CD4-positive, alpha-beta T cell treated with Interleukin-10 for 1 hour (primary cell): Measurements from ENCODE around the gene TNFRSF11A.

ENCODE experiments used
- DNase-seq: peaks from one replicate; pipeline ENCODE4 v3.0.0-alpha.2; 2020

The TNFRSF11A gene

GRCh38 chr18:62420513-62421209, 95.6 kb downstream of the TNFRSF11A start:
- peak; percentile 76 for DNase-seq

- peak; percentile 77 for DNase-seq
Observed at GRCh38 chr18:62425465-62426190, 100.5 kb downstream of the TNFRSF11A start.

- no peak for DNase-seq
Observed at GRCh38 chr18:62426191-62426488, 101.0 kb downstream of the TNFRSF11A start.

GRCh38 chr18:62432176-62432575, 107.1 kb downstream of the TNFRSF11A start:
- DNase-seq: no peak

- no peak for DNase-seq
Observed at GRCh38 chr18:62434798-62435197, 109.7 kb downstream of the TNFRSF11A start.

GRCh38 chr18:62435435-62436031, 110.4 kb downstream of the TNFRSF11A start:
- DNase-seq: no peak

GRCh38 chr18:62436636-62437234, 111.6 kb downstream of the TNFRSF11A start:
- no peak for DNase-seq

- DNase-seq: no peak
Observed at GRCh38 chr18:62437235-62438017, 112.3 kb downstream of the TNFRSF11A start.

- DNase-seq: no peak
Observed at GRCh38 chr18:62438018-62438329, 112.9 kb downstream of the TNFRSF11A start.

GRCh38 chr18:62438402-62438801, 113.3 kb downstream of the TNFRSF11A start:
- no peak for DNase-seq

GRCh38 chr18:62438866-62439265, 113.8 kb downstream of the TNFRSF11A start:
- DNase-seq: no peak
